Measurements from ENCODE around the gene DDX50.

- TF ChIP-seq EP300 (IDR thresholded peaks at IDR 0.05) (no peak), RAD21 (conservative IDR thresholded peaks at IDR 0.05 in 1 of 2, IDR thresholded peaks at IDR 0.05 in 1 of 2) (no peak), EHMT2 (IDR thresholded peaks at IDR 0.05; ENCODE audit: low read depth) (no peak), CBX8 (IDR thresholded peaks at IDR 0.05) (no peak), ZFP36 (IDR thresholded peaks at IDR 0.05; ENCODE audit: borderline replicate concordance, partially characterized antibody) (no peak), NFE2L2 (conservative IDR thresholded peaks at IDR 0.05; ENCODE audit: low read length) (no peak), SMC3 (IDR thresholded peaks at IDR 0.05) (no peak), PBX3 (IDR thresholded peaks at IDR 0.05) (no peak)
- TF ChIP-seq, protein P1, sequence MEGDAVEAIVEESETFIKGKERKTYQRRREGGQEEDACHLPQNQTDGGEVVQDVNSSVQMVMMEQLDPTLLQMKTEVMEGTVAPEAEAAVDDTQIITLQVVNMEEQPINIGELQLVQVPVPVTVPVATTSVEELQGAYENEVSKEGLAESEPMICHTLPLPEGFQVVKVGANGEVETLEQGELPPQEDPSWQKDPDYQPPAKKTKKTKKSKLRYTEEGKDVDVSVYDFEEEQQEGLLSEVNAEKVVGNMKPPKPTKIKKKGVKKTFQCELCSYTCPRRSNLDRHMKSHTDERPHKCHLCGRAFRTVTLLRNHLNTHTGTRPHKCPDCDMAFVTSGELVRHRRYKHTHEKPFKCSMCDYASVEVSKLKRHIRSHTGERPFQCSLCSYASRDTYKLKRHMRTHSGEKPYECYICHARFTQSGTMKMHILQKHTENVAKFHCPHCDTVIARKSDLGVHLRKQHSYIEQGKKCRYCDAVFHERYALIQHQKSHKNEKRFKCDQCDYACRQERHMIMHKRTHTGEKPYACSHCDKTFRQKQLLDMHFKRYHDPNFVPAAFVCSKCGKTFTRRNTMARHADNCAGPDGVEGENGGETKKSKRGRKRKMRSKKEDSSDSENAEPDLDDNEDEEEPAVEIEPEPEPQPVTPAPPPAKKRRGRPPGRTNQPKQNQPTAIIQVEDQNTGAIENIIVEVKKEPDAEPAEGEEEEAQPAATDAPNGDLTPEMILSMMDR (IDR thresholded peaks at IDR 0.05) = no peak
These were observed 20.9 kb upstream of the DDX50 start for GRCh38 chr10:68880181-68880580.

Data from A549 (cell line).